ENCODE results near the gene EPHB6.

EPHB6 gene

GRCh38 chr7:142881586-142882337, 26.9 kb downstream of the EPHB6 start:
- H3K9ac ChIP-seq = no peak overlapping the region
- H3K9me3 ChIP-seq (ENCODE audit: control insufficient read depth, low read length) = no peaks in the 10 kb centered on the region

GRCh38 chr7:142882338-142882678, 27.4 kb downstream of the EPHB6 start:
- no peak overlapping the region for H3K4me2 ChIP-seq (ENCODE audit: low read length)
- no peak overlapping the region for H3K27ac ChIP-seq
- H3K36me3 ChIP-seq (ENCODE audit: control insufficient read depth, insufficient read depth, low read length) = no peaks in the 10 kb centered on the region
- no peak for TF ChIP-seq CTCF (IDR thresholded peaks at IDR 0.05)
- no peak overlapping the region for H2AFZ ChIP-seq
- no peak overlapping the region for H3K9ac ChIP-seq
- no peaks in the 10 kb centered on the region for H3K27me3 ChIP-seq (ENCODE audit: control insufficient read depth, insufficient read depth, low read length)
- H3K9me3 ChIP-seq (ENCODE audit: control insufficient read depth, low read length) = no peaks in the 10 kb centered on the region
- H3K4me1 ChIP-seq = peaks cover 6% of the 10 kb centered on the region
- H3K79me2 ChIP-seq = no peaks in the 10 kb centered on the region
- no peak overlapping the region for H3K4me3 ChIP-seq (ENCODE audit: low read depth, low read length)

More at GRCh38 chr7:142881586-142882337, 26.9 kb downstream of the EPHB6 start:
- TF ChIP-seq CTCF (IDR thresholded peaks at IDR 0.05) = no peak
- H3K27ac ChIP-seq = no peak overlapping the region
- H3K4me2 ChIP-seq (ENCODE audit: low read length) = no peak overlapping the region
- H3K79me2 ChIP-seq = no peaks in the 10 kb centered on the region
- H3K4me3 ChIP-seq (ENCODE audit: low read depth, low read length) = no peak overlapping the region
- H3K36me3 ChIP-seq (ENCODE audit: control insufficient read depth, insufficient read depth, low read length) = no peaks in the 10 kb centered on the region
- H3K4me1 ChIP-seq = peaks cover 6% of the 10 kb centered on the region
- H3K27me3 ChIP-seq (ENCODE audit: control insufficient read depth, insufficient read depth, low read length) = no peaks in the 10 kb centered on the region
- no peak overlapping the region for H2AFZ ChIP-seq

GRCh38 chr7:142883145-142883544, 28.3 kb downstream of the EPHB6 start:
- Histone ChIP-seq H3K79me2 (no peaks in the 10 kb centered on the region), H3K9me3 (ENCODE audit: control insufficient read depth, low read length) (no peaks in the 10 kb centered on the region), H3K4me3 (ENCODE audit: low read depth, low read length) (no peak overlapping the region), H3K27me3 (ENCODE audit: control insufficient read depth, insufficient read depth, low read length) (no peaks in the 10 kb centered on the region), H3K9ac (no peak overlapping the region), H3K4me2 (ENCODE audit: low read length) (no peak overlapping the region), H3K27ac (no peak overlapping the region), H3K36me3 (ENCODE audit: control insufficient read depth, insufficient read depth, low read length) (no peaks in the 10 kb centered on the region), H2AFZ (no peak overlapping the region), H3K4me1 (peaks cover 6% of the 10 kb centered on the region)
- no peak for TF ChIP-seq CTCF (IDR thresholded peaks at IDR 0.05)

GRCh38 chr7:142883571-142884285, 28.9 kb downstream of the EPHB6 start:
- peaks cover 6% of the 10 kb centered on the region for H3K4me1 ChIP-seq
- no peaks in the 10 kb centered on the region for H3K79me2 ChIP-seq
- H3K27me3 ChIP-seq (ENCODE audit: control insufficient read depth, insufficient read depth, low read length) = no peaks in the 10 kb centered on the region
- H3K36me3 ChIP-seq (ENCODE audit: control insufficient read depth, insufficient read depth, low read length) = no peaks in the 10 kb centered on the region
- H3K9me3 ChIP-seq (ENCODE audit: control insufficient read depth, low read length) = no peaks in the 10 kb centered on the region
- no peak overlapping the region for H3K9ac ChIP-seq
- H3K4me3 ChIP-seq (ENCODE audit: low read depth, low read length) = no peak overlapping the region
- TF ChIP-seq CTCF (IDR thresholded peaks at IDR 0.05) = no peak
- H3K27ac ChIP-seq = no peak overlapping the region
- H2AFZ ChIP-seq = no peak overlapping the region
- H3K4me2 ChIP-seq (ENCODE audit: low read length) = no peak overlapping the region

All from parathyroid adenoma (tissue), 2 donors.